Large intestine (tissue), 3 donors: ENCODE results near the gene RFX2. TPM values are rescaled to one million over a fixed set of nuclear protein-coding genes. Genes with fewer than 3 reads are reported as not detected.
A peak's percentile ranks its signal among the peaks of the same experiment; 100 is the strongest.

Experiments used
- DNase-seq, 2 donors: peaks; one replicate each; pipeline versions ENCODE4 v3.0.0 to v3.0.0-alpha.2; 2013
- H3K27ac ChIP-seq: one replicate; pipeline ENCODE4 v1.5.1; 2013; ENCODE audit warnings: low read length
- H3K27me3 ChIP-seq: 2 replicates; pipeline ENCODE4 v1.6.1; 2013; ENCODE audit warnings: low read length; ENCODE audit not compliant: control insufficient read depth, insufficient read depth
- H3K36me3 ChIP-seq: 2 replicates; pipeline ENCODE4 v1.6.1; 2013; ENCODE audit warnings: low read length; ENCODE audit not compliant: control insufficient read depth, insufficient read depth
- H3K4me1 ChIP-seq: one replicate; pipeline ENCODE4 v1.6.1; 2013; ENCODE audit warnings: low read length; ENCODE audit not compliant: control insufficient read depth, insufficient read depth
- H3K4me3 ChIP-seq: one replicate; pipeline ENCODE4 v1.5.1; 2013; ENCODE audit warnings: low read length
- H3K9me3 ChIP-seq: one replicate; pipeline ENCODE4 v1.6.1; 2013; ENCODE audit warnings: mild to moderate bottlenecking, low read depth, low read length, moderate library complexity; ENCODE audit not compliant: control insufficient read depth
- WGBS: methylation state at CpG from one replicate; pipeline ENCODE4 v1.1.5; 2013; ENCODE audit warnings: low lambda C conversion rate; ENCODE audit not compliant: insufficient coverage; 5-methylcytosine and 5-hydroxymethylcytosine counted together
- polyA plus RNA-seq: library from polyadenylated mRNA; unstranded; fragments of 120-200 nt; gene quantifications from one replicate; pipeline ENCODE4 v1.2.1, GENCODE V29; 2013

The RFX2 gene
- polyA plus RNA-seq, 1 donor = 13.1 TPM

- WGBS = 65% methylated on average over 4 of the region's 21 CpGs
- no peak for DNase-seq
- no peaks in the 10 kb centered on the region for H3K9me3 ChIP-seq
- no peak overlapping the region for H3K27ac ChIP-seq
- no peaks in the 10 kb centered on the region for H3K27me3 ChIP-seq
- H3K4me3 ChIP-seq = no peak overlapping the region
- peaks cover 54% of the 10 kb centered on the region for H3K4me1 ChIP-seq
- H3K36me3 ChIP-seq = no peaks in the 10 kb centered on the region
Observed at GRCh38 chr19:6060600-6061375, 49.5 kb downstream of the RFX2 start.

GRCh38 chr19:6059988-6060599 is 50.2 kb downstream of the RFX2 start:
- no peak for DNase-seq
- Histone ChIP-seq H3K27ac (no peak overlapping the region), H3K4me3 (no peak overlapping the region), H3K4me1 (peaks cover 50% of the 10 kb centered on the region), H3K9me3 (no peaks in the 10 kb centered on the region), H3K27me3 (no peaks in the 10 kb centered on the region), H3K36me3 (no peaks in the 10 kb centered on the region)
- 100% methylated on average over 2 of the region's 4 CpGs for WGBS

- Histone ChIP-seq H3K27ac (no peak overlapping the region), H3K36me3 (no peaks in the 10 kb centered on the region), H3K9me3 (no peaks in the 10 kb centered on the region), H3K4me1 (peaks cover 44% of the 10 kb centered on the region), H3K4me3 (no peak overlapping the region), H3K27me3 (no peaks in the 10 kb centered on the region)
- 87% methylated on average over 2 of the region's 6 CpGs for WGBS
- DNase-seq = no peak
Observed at GRCh38 chr19:6059396-6059947, 50.8 kb downstream of the RFX2 start.

- WGBS = 100% methylated on average over 1 of the region's 17 CpGs
- Histone ChIP-seq H3K4me1 (peaks cover 38% of the 10 kb centered on the region), H3K27ac (peak overlapping the region; percentile 93), H3K36me3 (no peaks in the 10 kb centered on the region), H3K9me3 (no peaks in the 10 kb centered on the region), H3K27me3 (no peaks in the 10 kb centered on the region), H3K4me3 (no peak overlapping the region)
- DNase-seq = no peak
Observed at GRCh38 chr19:6058518-6059201, 51.6 kb downstream of the RFX2 start.

- Histone ChIP-seq H3K4me3 (no peak overlapping the region), H3K4me1 (peaks cover 36% of the 10 kb centered on the region), H3K27me3 (no peaks in the 10 kb centered on the region), H3K27ac (peak overlapping the region; percentile 93), H3K9me3 (no peaks in the 10 kb centered on the region), H3K36me3 (no peaks in the 10 kb centered on the region)
- DNase-seq = no peak
- 80% methylated on average over 4 of the region's 14 CpGs for WGBS
Observed at GRCh38 chr19:6057651-6058517, 52.4 kb downstream of the RFX2 start.

GRCh38 chr19:6056801-6057650 is 53.3 kb downstream of the RFX2 start:
- Histone ChIP-seq H3K27ac (peak overlapping the region; percentile 93), H3K36me3 (no peaks in the 10 kb centered on the region), H3K27me3 (no peaks in the 10 kb centered on the region), H3K4me1 (peaks cover 36% of the 10 kb centered on the region), H3K9me3 (no peaks in the 10 kb centered on the region), H3K4me3 (peak overlapping the region; percentile 19)
- WGBS = no CpG with 5 or more reads among the region's 28 CpGs
- DNase-seq = peak; percentile 87 to 94

- Histone ChIP-seq H3K9me3 (no peaks in the 10 kb centered on the region), H3K4me3 (peak overlapping the region; percentile 19), H3K36me3 (no peaks in the 10 kb centered on the region), H3K27me3 (no peaks in the 10 kb centered on the region), H3K27ac (peak overlapping the region; percentile 93), H3K4me1 (peaks cover 33% of the 10 kb centered on the region)
- 60% methylated on average over 1 of the region's 8 CpGs for whole genome bisulfite sequencing
- peak; percentile 60 to 80 for DNase-seq
Observed at GRCh38 chr19:6056282-6056741, 54.0 kb downstream of the RFX2 start.

- Histone ChIP-seq H3K4me1 (peaks cover 27% of the 10 kb centered on the region), H3K36me3 (no peaks in the 10 kb centered on the region), H3K27ac (peak overlapping the region; percentile 93), H3K9me3 (no peaks in the 10 kb centered on the region), H3K4me3 (no peak overlapping the region), H3K27me3 (no peaks in the 10 kb centered on the region)
- DNase-seq = no peak
- 100% methylated on average over 1 of the region's 4 CpGs for WGBS
Observed at GRCh38 chr19:6055013-6055795, 55.1 kb downstream of the RFX2 start.
